NB4 (cell line): ENCODE data around the gene ZBTB20.

ENCODE experiments used
- DNase-seq: peaks from one replicate; pipeline ENCODE4 v3.0.0; 2010; ENCODE audit warnings: low read depth
- H3K4me3 ChIP-seq: one replicate; pipeline ENCODE4 v1.5.1; 2011; ENCODE audit warnings: mild to moderate bottlenecking, low read depth, low read length, moderate library complexity
- CTCF ChIP-seq: IDR thresholded peaks from one replicate; pipeline ENCODE4 v1.5.1; 2012; ENCODE audit warnings: low read depth, low read length
- MAX ChIP-seq: IDR thresholded peaks from 2 replicates; pipeline ENCODE4 v1.6.1; 2011; ENCODE audit warnings: low read depth, low read length
- MYC ChIP-seq: IDR thresholded peaks from 2 replicates; pipeline ENCODE4 v1.6.1; 2011; ENCODE audit warnings: low read depth, low read length
- POLR2A ChIP-seq: IDR thresholded peaks from 2 replicates; pipeline ENCODE4 v1.6.1; 2011; ENCODE audit warnings: mild to moderate bottlenecking; ENCODE audit not compliant: insufficient read length; ENCODE audit errors: extremely low read depth

Gene ZBTB20

GRCh38 chr3:114674036-114674435, 473.1 kb downstream of the ZBTB20 start:
- H3K4me3 ChIP-seq, result no peak overlapping the region
- TF ChIP-seq CTCF (no peak), MYC (no peak), MAX (no peak), POLR2A (no peak)
- no peak for DNase-seq

- no peak for TF ChIP-seq POLR2A
- TF ChIP-seq CTCF, result no peak
- TF ChIP-seq MAX, result no peak
- TF ChIP-seq MYC, result no peak
- H3K4me3 ChIP-seq, result no peak overlapping the region
- DNase-seq, result no peak
Measured at GRCh38 chr3:114673481-114673880, 473.6 kb downstream of the ZBTB20 start.

- no peak overlapping the region for H3K4me3 ChIP-seq
- TF ChIP-seq CTCF (no peak), MAX (no peak), POLR2A (no peak), MYC (no peak)
- DNase-seq, result no peak
Measured at GRCh38 chr3:114672692-114673447, 474.2 kb downstream of the ZBTB20 start.

- H3K4me3 ChIP-seq, result no peak overlapping the region
- TF ChIP-seq CTCF (no peak), MAX (no peak), POLR2A (no peak), MYC (no peak)
- no peak for DNase-seq
Measured at GRCh38 chr3:114671741-114672510, 475.2 kb downstream of the ZBTB20 start.

- DNase-seq, result no peak
- H3K4me3 ChIP-seq, result no peak overlapping the region
- TF ChIP-seq MAX (no peak), POLR2A (no peak), MYC (no peak), CTCF (no peak)
Measured at GRCh38 chr3:114669614-114670013, 477.5 kb downstream of the ZBTB20 start.
